HG03442 (cell line): ENCODE data around the gene FOXN1.
A peak's percentile ranks its signal among the peaks of the same experiment; 100 is the strongest.

Source experiments
- ATAC-seq: cut with Tn5 transposase; IDR thresholded peaks from one replicate; pipeline ENCODE4 v1.9.1; 2021; ENCODE audit warnings: mild to moderate bottlenecking, moderate library complexity; ENCODE audit not compliant: unreplicated experiment

The FOXN1 gene

GRCh38 chr17:28498652-28499363, 7.3 kb upstream of the FOXN1 start:
- ATAC-seq, result no peak

GRCh38 chr17:28499364-28499664, 6.8 kb upstream of the FOXN1 start:
- ATAC-seq, result no peak

- no peak for ATAC-seq
These were observed 6.3 kb upstream of the FOXN1 start for GRCh38 chr17:28499684-28500357.

DNA sequence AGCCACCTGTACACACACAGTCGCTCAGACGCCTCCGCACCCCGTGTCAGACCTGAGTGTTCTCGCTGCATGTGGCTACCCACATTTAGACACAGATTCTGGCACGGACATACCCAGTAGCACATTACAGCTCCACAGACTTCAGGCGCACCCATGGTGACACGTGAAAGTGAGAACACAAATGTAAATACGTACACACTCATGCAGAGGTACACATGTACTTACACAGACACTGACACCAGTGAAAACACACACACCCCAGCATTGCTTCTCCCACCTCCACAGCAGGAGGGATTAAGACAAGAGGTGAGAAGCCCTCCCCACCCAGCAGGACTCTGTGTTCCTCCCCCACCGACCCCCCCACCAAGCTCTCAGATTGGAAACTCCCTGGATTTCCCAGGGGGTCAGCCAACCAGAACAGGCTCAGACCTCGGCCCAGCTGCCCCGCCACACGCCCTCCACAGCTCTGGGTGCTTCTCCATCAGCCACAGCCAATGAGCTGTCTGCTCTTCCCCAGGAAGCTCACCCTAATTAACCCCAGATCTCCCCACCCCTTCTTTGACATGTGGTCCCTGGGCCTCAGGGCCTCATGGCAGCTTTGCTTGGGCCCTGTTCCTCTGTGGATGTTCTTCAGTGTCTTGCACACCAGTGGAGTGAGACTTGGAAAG, 5.3 kb upstream of the FOXN1 start:
- peak; percentile 55 for ATAC-seq

DNA sequence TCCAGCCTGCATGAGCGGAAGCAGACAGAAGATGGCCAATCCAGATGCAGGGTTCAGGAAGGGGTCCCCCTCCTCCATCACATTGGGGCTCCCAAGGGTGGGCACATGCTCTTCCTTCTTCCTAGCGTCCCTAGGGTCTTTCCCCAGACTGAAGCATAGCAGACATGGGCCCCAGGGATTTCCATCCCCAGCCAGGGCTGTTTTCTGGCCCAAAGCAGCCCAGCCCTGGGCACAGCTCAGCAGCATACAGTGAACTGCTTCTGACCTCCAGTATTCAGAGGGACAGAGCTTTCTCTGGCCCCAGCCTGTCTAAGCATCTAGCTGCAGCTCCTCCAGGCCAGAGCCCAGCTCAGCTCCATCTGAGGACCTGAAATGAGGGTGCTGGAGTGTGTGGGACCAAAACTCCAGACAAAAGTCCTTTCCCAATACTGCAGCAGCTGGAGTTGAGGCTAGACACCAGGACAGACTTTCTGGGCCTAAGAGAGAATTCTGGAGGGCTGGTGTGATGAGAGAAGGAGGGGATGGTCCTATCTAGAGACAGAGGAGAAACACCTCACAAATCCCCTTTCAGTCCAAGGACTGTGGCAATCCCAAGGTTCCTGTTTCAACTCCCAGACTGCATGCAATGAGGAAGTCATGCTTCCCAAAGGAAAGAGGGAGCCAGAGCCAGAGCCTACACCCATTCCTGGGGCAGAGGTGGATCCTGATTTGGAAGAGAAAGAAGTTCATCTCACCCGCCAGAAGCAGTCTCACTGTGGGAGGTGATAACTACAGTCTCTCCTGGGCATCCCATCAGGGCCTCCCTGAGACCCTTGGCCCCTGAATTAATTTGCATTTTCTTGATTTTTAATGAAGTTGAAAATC, 4.5 kb upstream of the FOXN1 start:
- ATAC-seq, result no peak

GRCh38 chr17:28503420-28503819, 2.7 kb upstream of the FOXN1 start:
- no peak for ATAC-seq

GRCh38 chr17:28506763-28507487, 777 bp downstream of the FOXN1 start:
- no peak for ATAC-seq

GRCh38 chr17:28507567-28508203, 1.5 kb downstream of the FOXN1 start:
- no peak for ATAC-seq

- no peak for ATAC-seq
These were observed 2.1 kb downstream of the FOXN1 start for GRCh38 chr17:28508211-28508724.

GRCh38 chr17:28509789-28510188, 3.6 kb downstream of the FOXN1 start:
- no peak for ATAC-seq

- ATAC-seq, result no peak
These were observed 5.8 kb downstream of the FOXN1 start for GRCh38 chr17:28511858-28512461.

GRCh38 chr17:28513476-28513875, 7.3 kb downstream of the FOXN1 start:
- ATAC-seq, result no peak

GRCh38 chr17:28514561-28515002, 8.4 kb downstream of the FOXN1 start:
- no peak for ATAC-seq

- ATAC-seq, result no peak
These were observed 9.4 kb downstream of the FOXN1 start for GRCh38 chr17:28515518-28515917.

- no peak for ATAC-seq
These were observed 12.0 kb downstream of the FOXN1 start for GRCh38 chr17:28518132-28518531.

GRCh38 chr17:28518578-28518977, 12.4 kb downstream of the FOXN1 start:
- no peak for ATAC-seq

GRCh38 chr17:28519236-28519635, 13.1 kb downstream of the FOXN1 start:
- no peak for ATAC-seq

- ATAC-seq, result no peak
These were observed 14.5 kb downstream of the FOXN1 start for GRCh38 chr17:28520687-28521086.

- ATAC-seq, result no peak
These were observed 15.3 kb downstream of the FOXN1 start for GRCh38 chr17:28521311-28522085.
